Lower lobe of right lung (tissue), 2 donors: ENCODE measurements around the gene ANKRD30A. TPM values are rescaled to one million over a fixed set of nuclear protein-coding genes. Genes with fewer than 3 reads are reported as not detected.
"Not testable (repeated sequence)": the region's sequence is repeated elsewhere in the genome, so short reads cannot be mapped to it uniquely, and the experiment has no call there.

Experiments used
- ATAC-seq, 2 donors: fragments of 200-7000 bp; cut with Tn5 transposase; one replicate each; pipeline ENCODE4 v1.9.1; 2020 to 2022; ENCODE audit warnings: mild to moderate bottlenecking in 2 of 2, moderate library complexity in 2 of 2
- DNase-seq: peaks from one replicate; pipeline ENCODE4 v3.0.0-alpha.2; 2020
- H3K27ac ChIP-seq: fragments of 200-600 bp; one replicate; pipeline ENCODE4 v1.8.0; 2022
- H3K27me3 ChIP-seq: fragments of 200-600 bp; one replicate; pipeline ENCODE4 v1.8.0; 2022; ENCODE audit warnings: low read depth
- H3K36me3 ChIP-seq: fragments of 200-600 bp; one replicate; pipeline ENCODE4 v1.8.0; 2022; ENCODE audit warnings: mild to moderate bottlenecking
- H3K4me1 ChIP-seq: fragments of 200-600 bp; one replicate; pipeline ENCODE4 v1.8.0; 2022
- H3K4me3 ChIP-seq: fragments of 200-600 bp; one replicate; pipeline ENCODE4 v1.8.0; 2022; ENCODE audit warnings: mild to moderate bottlenecking
- H3K9me3 ChIP-seq: fragments of 200-600 bp; one replicate; pipeline ENCODE4 v1.8.0; 2022
- CTCF ChIP-seq: fragments of 200-600 bp; IDR thresholded peaks from one replicate; pipeline ENCODE4 v1.8.0; 2022; ENCODE audit warnings: antibody characterized with exemption, mild to moderate bottlenecking
- intact Hi-C: fragments of 100-400 bp; cut with DNase I; formaldehyde crosslinking; loops from one replicate; pipeline ENCODE4 v1.11.0; 2022
- total RNA-seq: library from RNA; stranded (reverse); fragmentation: NEBNext Ultra II Directional; extraction: Animal tissue kit (Norgen Biotek cat#: 25700); gene quantifications from one replicate; pipeline ENCODE4 v1.2.1, GENCODE V29; 2021
- donor health status: DM: no; HTN: yes; CAD: no; lungs with severe emphysema.

Gene ANKRD30A
- total RNA-seq, 1 donor from 2014 or later, result not detected

- ATAC-seq, result no peak
- intact Hi-C loops, result no loop called here
- H3K9me3 ChIP-seq, result no peaks in the 10 kb centered on the region
These were observed 121.2 kb downstream of the ANKRD30A start for GRCh38 chr10:37246637-37247036.

GRCh38 chr10:37255837-37256236, 130.4 kb downstream of the ANKRD30A start:
- DNase-seq, H3K27ac ChIP-seq, H3K36me3 ChIP-seq, ATAC-seq, H3K4me1 ChIP-seq, H3K9me3 ChIP-seq, H3K4me3 ChIP-seq, intact Hi-C loops, H3K27me3 ChIP-seq: not testable (repeated sequence)

More at GRCh38 chr10:37246637-37247036, 121.2 kb downstream of the ANKRD30A start:
- no peak for TF ChIP-seq CTCF
- H3K27me3 ChIP-seq, result no peaks in the 10 kb centered on the region
- no peak overlapping the region for H3K4me3 ChIP-seq
- no peak for DNase-seq
- no peak overlapping the region for H3K27ac ChIP-seq
- no peaks in the 10 kb centered on the region for H3K36me3 ChIP-seq
- H3K4me1 ChIP-seq, result no peaks in the 10 kb centered on the region

DNA sequence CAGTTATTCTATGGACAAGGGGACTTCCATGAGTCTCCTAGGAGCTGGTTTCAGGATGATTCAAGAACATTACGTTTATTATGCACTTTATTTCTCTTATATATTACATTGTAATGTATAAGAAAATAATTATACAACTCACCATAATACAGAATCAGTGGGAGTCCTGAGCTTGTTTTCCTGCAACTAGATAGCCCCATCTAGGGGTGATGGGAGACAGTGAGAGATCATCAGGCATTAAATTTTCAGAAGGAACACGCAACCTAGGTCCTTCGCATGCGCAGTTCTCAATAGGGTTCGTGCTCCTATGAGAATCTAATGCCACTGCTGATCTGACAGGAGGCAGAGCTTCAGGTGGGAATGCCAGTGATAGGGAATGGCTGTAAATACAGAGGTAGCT, 137.9 kb downstream of the ANKRD30A start:
- no peaks in the 10 kb centered on the region for H3K4me1 ChIP-seq
- no peak overlapping the region for H3K27ac ChIP-seq
- no peaks in the 10 kb centered on the region for H3K36me3 ChIP-seq
- no peaks in the 10 kb centered on the region for H3K27me3 ChIP-seq
- ATAC-seq (no peak), DNase-seq (no peak)
- no peak for TF ChIP-seq CTCF
- no peak overlapping the region for H3K4me3 ChIP-seq
- intact Hi-C loops, result no loop called here
- H3K9me3 ChIP-seq, result no peaks in the 10 kb centered on the region

- intact Hi-C loops, result no loop called here
- DNase-seq, result no peak
- no peak for TF ChIP-seq CTCF
These were observed 142.9 kb downstream of the ANKRD30A start for GRCh38 chr10:37268266-37268665.

GRCh38 chr10:37269554-37270256, 144.3 kb downstream of the ANKRD30A start:
- DNase-seq, result no peak
- no peaks in the 10 kb centered on the region for H3K4me1 ChIP-seq
- no peaks in the 10 kb centered on the region for H3K36me3 ChIP-seq
- no peak overlapping the region for H3K4me3 ChIP-seq
- peak; percentile 72 to 74 for ATAC-seq
- no peak overlapping the region for H3K27ac ChIP-seq
- H3K27me3 ChIP-seq, result no peaks in the 10 kb centered on the region
- TF ChIP-seq CTCF, result no peak
- intact Hi-C loops, result no loop called here
- H3K9me3 ChIP-seq, result no peaks in the 10 kb centered on the region

More at GRCh38 chr10:37268266-37268665, 142.9 kb downstream of the ANKRD30A start:
- H3K36me3 ChIP-seq, result no peaks in the 10 kb centered on the region
- no peaks in the 10 kb centered on the region for H3K4me1 ChIP-seq
- no peaks in the 10 kb centered on the region for H3K9me3 ChIP-seq
- H3K4me3 ChIP-seq, result no peak overlapping the region
- no peak overlapping the region for H3K27ac ChIP-seq
- H3K27me3 ChIP-seq, result no peaks in the 10 kb centered on the region
- ATAC-seq, result no peak

DNA sequence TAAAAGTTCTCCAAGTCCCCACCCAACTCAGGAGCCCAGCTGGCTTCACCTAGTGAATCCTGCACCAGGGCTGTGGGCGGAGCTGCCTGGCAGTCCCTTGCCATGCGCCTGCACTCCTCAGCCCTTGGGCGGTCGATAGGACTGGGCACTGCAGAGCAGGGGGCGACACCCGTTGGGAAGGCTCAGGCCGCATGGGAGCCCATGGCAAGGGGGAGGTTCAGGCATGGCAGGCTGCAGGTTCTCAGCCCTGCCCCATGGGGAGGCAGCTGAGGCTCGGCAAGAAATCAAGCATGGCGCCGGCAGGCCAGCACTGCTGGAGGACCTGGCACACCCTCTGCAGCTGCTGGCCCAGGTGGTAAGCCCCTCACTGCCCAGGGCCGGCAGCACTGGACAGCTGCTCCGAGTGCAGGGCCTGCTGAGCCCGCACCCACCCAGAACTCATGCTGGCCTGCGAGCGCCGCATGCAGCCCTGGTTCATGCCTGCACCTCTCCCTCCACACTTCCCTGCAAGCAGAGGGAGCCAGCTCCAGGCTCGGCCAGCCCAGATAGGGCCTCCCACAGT, 149.9 kb downstream of the ANKRD30A start:
- intact Hi-C loops, result no loop called here
- no peak for TF ChIP-seq CTCF
- DNase-seq, result no peak
- no peaks in the 10 kb centered on the region for H3K27me3 ChIP-seq
- peaks cover 4% of the 10 kb centered on the region for H3K9me3 ChIP-seq
- H3K36me3 ChIP-seq, result no peaks in the 10 kb centered on the region
- H3K27ac ChIP-seq, result no peak overlapping the region
- no peak overlapping the region for H3K4me3 ChIP-seq
- no peaks in the 10 kb centered on the region for H3K4me1 ChIP-seq
- ATAC-seq, result peak; percentile 9 to 30
